T-helper 17 cell (primary cell): Measurements from ENCODE around the gene PFKFB1. TPM values are rescaled to one million over a fixed set of nuclear protein-coding genes. Genes with fewer than 3 reads are reported as not detected.

ENCODE experiments used
- ATAC-seq: fragments of 150-1000 bp; cut with Tn5 transposase; 2 replicates; pipeline ENCODE4 v1.10.0; 2021; ENCODE audit warnings: mild to moderate bottlenecking, moderate library complexity
- DNase-seq, 3 donors: peaks; one replicate each; pipeline versions ENCODE4 v3.0.0 to v3.0.0-alpha.2; 2020 to 2021
- H3K9me3 ChIP-seq: one replicate; pipeline ENCODE4 v1.7.0; 2013; ENCODE audit warnings: low read length, mild to moderate bottlenecking; ENCODE audit not compliant: control insufficient read depth, poor library complexity, severe bottlenecking
- H3K27ac Mint-ChIP-seq: one replicate; pipeline ENCODE4 v1.8.0; 2022; ENCODE audit warnings: mild to moderate bottlenecking, moderate library complexity, mixed read lengths
- H3K27me3 Mint-ChIP-seq: one replicate; pipeline ENCODE4 v1.8.0; 2022; ENCODE audit warnings: mixed read lengths
- H3K36me3 Mint-ChIP-seq: one replicate; pipeline ENCODE4 v1.8.0; 2022; ENCODE audit warnings: low read depth, mixed read lengths
- H3K4me1 Mint-ChIP-seq: one replicate; pipeline ENCODE4 v1.8.0; 2022; ENCODE audit warnings: mild to moderate bottlenecking, mixed read lengths
- H3K4me3 Mint-ChIP-seq: one replicate; pipeline ENCODE4 v1.8.0; 2022; ENCODE audit warnings: mild to moderate bottlenecking, moderate library complexity, mixed read lengths
- total RNA-seq, 4 donors: library from RNA in 2 of 4; stranded (reverse) in 2 of 4; gene quantifications; one replicate each; pipeline ENCODE4 v1.2.3 and lab custom pipeline; 2022 to 2026

Gene PFKFB1
- total RNA-seq, 2 donors from 2014 or later, result 0.27 to 0.42 TPM

DNA sequence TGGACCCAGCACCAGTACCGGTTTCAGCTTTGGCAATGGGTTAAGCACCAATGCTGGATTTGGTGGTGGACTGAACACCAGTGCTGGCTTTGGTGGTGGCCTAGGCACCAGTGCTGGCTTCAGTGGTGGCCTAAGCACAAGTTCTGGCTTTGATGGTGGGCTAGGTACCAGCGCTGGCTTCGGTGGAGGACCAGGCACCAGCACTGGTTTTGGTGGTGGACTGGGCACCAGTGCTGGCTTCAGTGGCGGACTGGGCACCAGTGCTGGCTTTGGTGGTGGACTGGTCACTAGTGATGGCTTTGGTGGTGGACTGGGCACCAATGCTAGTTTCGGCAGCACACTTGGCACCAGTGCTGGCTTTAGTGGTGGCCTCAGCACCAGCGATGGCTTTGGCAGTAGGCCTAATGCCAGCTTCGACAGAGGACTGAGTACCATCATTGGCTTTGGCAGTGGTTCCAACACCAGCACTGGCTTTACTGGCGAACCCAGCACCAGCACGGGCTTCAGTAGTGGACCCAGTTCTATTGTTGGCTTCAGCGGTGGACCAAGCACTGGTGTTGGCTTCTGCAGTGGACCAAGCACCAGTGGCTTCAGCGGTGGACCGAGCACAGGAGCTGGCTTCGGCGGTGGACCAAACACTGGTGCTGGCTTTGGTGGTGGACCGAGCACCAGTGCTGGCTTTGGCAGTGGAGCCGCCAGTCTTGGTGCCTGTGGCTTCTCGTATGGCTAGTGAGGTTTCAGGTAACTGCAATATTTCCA, 63.5 kb downstream of the PFKFB1 start:
- ATAC-seq (no peak), DNase-seq (no peak)
- H3K9me3 ChIP-seq, result no peaks in the 10 kb centered on the region
- no peak overlapping the region for H3K4me3 Mint-ChIP-seq
- no peaks in the 10 kb centered on the region for H3K27me3 Mint-ChIP-seq
- no peak overlapping the region for H3K27ac Mint-ChIP-seq
- no peaks in the 10 kb centered on the region for H3K4me1 Mint-ChIP-seq
- no peaks in the 10 kb centered on the region for H3K36me3 Mint-ChIP-seq

DNA sequence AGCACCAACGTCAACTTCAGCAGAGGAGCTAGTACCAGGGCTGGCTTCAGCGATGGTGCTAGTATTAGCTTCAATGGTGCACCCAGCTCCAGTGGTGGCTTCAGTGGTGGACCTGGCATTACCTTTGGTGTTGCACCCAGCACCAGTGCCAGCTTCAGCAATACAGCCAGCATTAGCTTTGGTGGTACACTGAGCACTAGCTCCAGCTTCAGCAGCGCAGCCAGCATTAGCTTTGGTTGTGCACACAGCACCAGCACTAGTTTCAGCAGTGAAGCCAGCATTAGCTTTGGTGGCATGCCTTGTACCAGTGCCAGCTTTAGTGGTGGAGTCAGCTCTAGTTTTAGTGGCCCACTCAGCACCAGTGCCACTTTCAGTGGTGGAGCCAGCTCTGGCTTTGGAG, 65.1 kb downstream of the PFKFB1 start:
- ATAC-seq, result no peak
- H3K9me3 ChIP-seq, result no peaks in the 10 kb centered on the region
- no peaks in the 10 kb centered on the region for H3K4me1 Mint-ChIP-seq
- H3K4me3 Mint-ChIP-seq, result no peak overlapping the region
- no peaks in the 10 kb centered on the region for H3K36me3 Mint-ChIP-seq
- no peaks in the 10 kb centered on the region for H3K27me3 Mint-ChIP-seq
- H3K27ac Mint-ChIP-seq, result no peak overlapping the region
- DNase-seq, result no peak

GRCh38 chrX:54926978-54927377, 67.0 kb downstream of the PFKFB1 start:
- H3K9me3 ChIP-seq, result no peaks in the 10 kb centered on the region
- DNase-seq, result no peak
- H3K4me3 Mint-ChIP-seq, result no peak overlapping the region

GRCh38 chrX:54923376-54923775, 70.6 kb downstream of the PFKFB1 start:
- DNase-seq, result no peak
- ATAC-seq, result no peak
- no peak overlapping the region for H3K27ac Mint-ChIP-seq
- no peaks in the 10 kb centered on the region for H3K27me3 Mint-ChIP-seq
- H3K4me1 Mint-ChIP-seq, result peaks cover 16% of the 10 kb centered on the region
- H3K9me3 ChIP-seq, result no peaks in the 10 kb centered on the region
- no peaks in the 10 kb centered on the region for H3K36me3 Mint-ChIP-seq
- H3K4me3 Mint-ChIP-seq, result no peak overlapping the region

More at GRCh38 chrX:54926978-54927377, 67.0 kb downstream of the PFKFB1 start:
- Mint-ChIP-seq H3K36me3 (no peaks in the 10 kb centered on the region), H3K4me1 (peaks cover 2% of the 10 kb centered on the region), H3K27me3 (no peaks in the 10 kb centered on the region), H3K27ac (no peak overlapping the region)
- no peak for ATAC-seq

DNA sequence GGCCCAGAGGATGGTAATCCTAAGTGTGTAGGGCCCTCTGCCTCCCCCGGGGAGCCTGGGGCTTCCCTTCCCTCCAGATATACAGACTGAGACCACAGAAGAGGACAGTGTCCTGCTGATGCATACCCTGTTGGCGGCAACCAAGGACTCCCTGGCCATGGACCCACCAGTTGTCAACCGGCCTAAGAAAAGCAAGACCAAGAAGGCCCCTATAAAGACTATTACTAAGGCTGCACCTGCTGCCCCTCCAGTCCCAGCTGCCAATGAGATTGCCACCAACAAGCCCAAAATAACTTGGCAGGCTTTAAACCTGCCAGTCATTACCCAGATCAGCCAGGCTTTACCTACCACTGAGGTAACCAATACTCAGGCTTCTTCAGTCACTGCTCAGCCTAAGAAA, 71.4 kb downstream of the PFKFB1 start:
- peaks cover 16% of the 10 kb centered on the region for H3K4me1 Mint-ChIP-seq
- ATAC-seq, result no peak
- H3K36me3 Mint-ChIP-seq, result no peaks in the 10 kb centered on the region
- H3K27ac Mint-ChIP-seq, result no peak overlapping the region
- no peaks in the 10 kb centered on the region for H3K27me3 Mint-ChIP-seq
- peak overlapping the region; percentile 94 for H3K4me3 Mint-ChIP-seq
- no peaks in the 10 kb centered on the region for H3K9me3 ChIP-seq
- DNase-seq, result no peak

DNA sequence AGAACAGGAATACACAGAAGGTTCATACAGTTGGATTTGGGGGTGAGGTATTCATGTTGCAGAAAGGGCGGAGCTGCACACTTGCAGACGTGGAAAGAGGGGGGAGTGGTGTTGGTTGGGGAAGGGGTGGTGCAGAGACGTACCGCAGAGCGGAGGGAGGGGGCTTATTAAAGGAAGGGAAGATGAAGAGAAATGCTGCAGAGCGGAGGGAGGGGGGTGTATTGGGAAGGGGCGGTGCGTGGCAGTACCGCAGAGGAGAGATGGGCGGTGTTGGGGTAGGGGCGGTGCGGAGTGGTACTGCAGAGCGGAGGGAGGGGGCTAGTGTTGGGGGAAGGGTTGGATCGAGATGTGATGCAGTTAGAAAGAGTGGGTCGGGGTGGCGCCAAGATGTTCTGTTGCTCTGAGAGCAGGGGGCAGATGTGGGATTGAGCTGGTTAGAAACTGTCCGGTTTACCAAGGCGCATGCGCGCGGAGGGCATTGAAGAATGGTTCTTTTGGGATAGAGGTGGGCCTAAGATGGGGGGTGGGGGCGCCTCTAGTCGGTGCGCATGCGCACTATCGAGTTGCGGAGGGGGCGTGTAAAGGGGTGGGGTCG, 72.5 kb downstream of the PFKFB1 start:
- H3K4me1 Mint-ChIP-seq, result peaks cover 16% of the 10 kb centered on the region
- H3K27ac Mint-ChIP-seq, result peak overlapping the region; percentile 64
- no peaks in the 10 kb centered on the region for H3K36me3 Mint-ChIP-seq
- no peaks in the 10 kb centered on the region for H3K9me3 ChIP-seq
- peak in 2 of 3 donors; percentile 10 to 17 for DNase-seq
- peak overlapping the region; percentile 94 for H3K4me3 Mint-ChIP-seq
- no peaks in the 10 kb centered on the region for H3K27me3 Mint-ChIP-seq
- ATAC-seq, result peak; percentile 63

GRCh38 chrX:54920610-54921426, 73.2 kb downstream of the PFKFB1 start, which contains the start of gene TRO:
TSS of gene TRO (plus strand) at chrX:54920824. CDS start at chrX:54922247, 1,423 bp downstream.
- H3K4me3 Mint-ChIP-seq, result peak within 1 kb of the TSS; percentile 94
- no peaks in the 10 kb centered on the region for H3K27me3 Mint-ChIP-seq
- ATAC-seq (no peak), DNase-seq (no peak)
- H3K4me1 Mint-ChIP-seq, result peaks cover 16% of the 10 kb centered on the region
- no peaks in the 10 kb centered on the region for H3K9me3 ChIP-seq
- no peaks in the 10 kb centered on the region for H3K36me3 Mint-ChIP-seq
- H3K27ac Mint-ChIP-seq, result peak within 1 kb of the TSS; percentile 64

GRCh38 chrX:54909941-54910340, 84.0 kb downstream of the PFKFB1 start:
- H3K27me3 Mint-ChIP-seq, result no peaks in the 10 kb centered on the region
- H3K4me3 Mint-ChIP-seq, result no peak overlapping the region
- H3K36me3 Mint-ChIP-seq, result no peaks in the 10 kb centered on the region
- DNase-seq, result no peak
- no peak for ATAC-seq
- no peak overlapping the region for H3K27ac Mint-ChIP-seq
- H3K4me1 Mint-ChIP-seq, result no peaks in the 10 kb centered on the region
- H3K9me3 ChIP-seq, result no peaks in the 10 kb centered on the region

DNA sequence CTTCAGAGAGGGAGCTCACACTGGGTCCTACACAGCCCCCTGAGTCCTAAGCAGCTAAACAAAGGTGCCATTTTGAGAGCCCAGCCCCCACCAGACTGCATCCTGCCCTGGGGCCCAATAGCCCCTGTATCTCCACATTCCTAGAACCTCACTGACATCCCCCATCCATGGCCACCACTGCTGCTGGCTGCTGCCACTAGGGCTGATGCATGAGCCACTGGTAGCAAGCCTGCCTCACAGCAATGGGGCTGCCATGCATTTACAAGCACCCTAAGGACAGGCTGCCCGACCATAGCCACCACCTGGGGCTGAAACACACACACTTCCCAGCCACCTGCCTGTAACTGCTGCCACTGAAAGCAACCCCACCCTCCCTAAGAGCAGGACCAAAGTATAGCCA, 99.8 kb downstream of the PFKFB1 start:
- Mint-ChIP-seq H3K4me1 (no peaks in the 10 kb centered on the region), H3K36me3 (peaks cover 2% of the 10 kb centered on the region), H3K27ac (no peak overlapping the region), H3K27me3 (peaks cover 10% of the 10 kb centered on the region), H3K4me3 (no peak overlapping the region)
- DNase-seq (no peak), ATAC-seq (no peak)
- H3K9me3 ChIP-seq, result no peaks in the 10 kb centered on the region

DNA sequence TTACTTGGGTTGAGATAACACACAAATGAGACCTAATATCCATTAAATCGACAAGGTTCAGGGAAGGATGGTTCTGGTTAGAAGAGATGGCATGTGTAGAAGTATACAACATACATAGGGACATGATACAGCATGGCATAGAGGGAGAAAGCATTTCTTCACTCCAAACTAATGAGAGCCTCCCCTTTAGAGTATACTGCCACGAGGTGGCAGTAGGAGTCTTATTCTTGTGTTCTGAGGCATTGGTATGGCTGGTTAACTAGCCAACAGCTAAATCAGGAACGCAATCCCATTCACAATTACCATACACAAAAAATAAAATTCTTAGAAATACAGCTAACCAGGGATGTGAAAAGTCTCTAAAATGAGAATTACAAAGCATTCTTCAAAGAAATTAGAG, 102.4 kb downstream of the PFKFB1 start:
- H3K4me1 Mint-ChIP-seq, result peaks cover 2% of the 10 kb centered on the region
- H3K4me3 Mint-ChIP-seq, result no peak overlapping the region
- DNase-seq (peak in 1 of 3 donors; percentile 17), ATAC-seq (peak; percentile 59)
- peaks cover 2% of the 10 kb centered on the region for H3K36me3 Mint-ChIP-seq
- H3K27me3 Mint-ChIP-seq, result peaks cover 17% of the 10 kb centered on the region
- no peak overlapping the region for H3K27ac Mint-ChIP-seq
- no peaks in the 10 kb centered on the region for H3K9me3 ChIP-seq

GRCh38 chrX:54885740-54886139, 108.2 kb downstream of the PFKFB1 start:
- Mint-ChIP-seq H3K27me3 (peaks cover 21% of the 10 kb centered on the region), H3K27ac (no peak overlapping the region)
- no peak for DNase-seq

More at GRCh38 chrX:54885740-54886139, 108.2 kb downstream of the PFKFB1 start:
- H3K9me3 ChIP-seq, result no peaks in the 10 kb centered on the region
- no peak for ATAC-seq
- Mint-ChIP-seq H3K4me3 (no peak overlapping the region), H3K4me1 (peaks cover 2% of the 10 kb centered on the region), H3K36me3 (peaks cover 2% of the 10 kb centered on the region)
